HFF-Myc (cell line): Measurements from ENCODE around the gene FN1.

Experiments used
- DNase-seq: peaks from one replicate; pipeline ENCODE4 v3.0.0-alpha.2; 2011; ENCODE audit warnings: low read depth; ENCODE audit errors: extremely low read depth
- H3K4me3 ChIP-seq: replicated peaks from 2 replicates; pipeline ENCODE4 v1.5.1; 2011; ENCODE audit warnings: low read depth, mild to moderate bottlenecking, control low read depth, low read length
- CTCF ChIP-seq: IDR thresholded peaks from 2 replicates; pipeline ENCODE4 v1.5.1; 2012; ENCODE audit warnings: mild to moderate bottlenecking, low read depth, low read length, control low read depth; ENCODE audit errors: missing control alignments

Gene FN1

DNA sequence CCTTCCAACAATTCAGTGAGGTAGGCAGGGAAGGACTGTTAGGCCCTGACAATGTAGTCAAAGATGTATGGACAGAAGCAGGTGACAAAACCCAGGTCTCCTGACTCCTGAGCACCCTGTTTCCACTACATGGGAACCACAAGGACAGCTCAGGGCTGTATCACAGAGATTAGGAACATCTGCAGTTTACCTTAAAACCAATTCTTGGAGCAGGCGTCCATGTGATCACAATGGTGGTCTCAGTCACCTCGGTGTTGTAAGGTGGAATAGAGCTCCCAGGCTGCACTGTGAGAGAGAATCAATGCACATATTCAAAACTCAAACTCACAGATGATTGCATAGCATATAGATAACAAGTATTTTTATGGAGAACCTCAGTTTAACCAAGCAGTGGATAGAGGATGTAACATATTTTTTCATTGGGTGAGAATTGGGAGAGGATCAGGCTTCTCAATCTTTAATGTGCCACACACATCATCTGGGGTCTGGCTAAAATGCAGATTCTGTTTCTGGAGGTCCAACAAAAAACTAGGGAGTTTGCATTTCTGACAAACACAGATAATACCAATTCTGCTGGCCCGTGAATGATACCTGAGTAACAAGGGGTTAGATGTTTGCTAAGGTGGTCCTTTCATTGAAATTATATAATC, 36.7 kb downstream of the FN1 start:
- DNase-seq: no peak
- no peak overlapping the region for H3K4me3 ChIP-seq
- no peak for TF ChIP-seq CTCF

DNA sequence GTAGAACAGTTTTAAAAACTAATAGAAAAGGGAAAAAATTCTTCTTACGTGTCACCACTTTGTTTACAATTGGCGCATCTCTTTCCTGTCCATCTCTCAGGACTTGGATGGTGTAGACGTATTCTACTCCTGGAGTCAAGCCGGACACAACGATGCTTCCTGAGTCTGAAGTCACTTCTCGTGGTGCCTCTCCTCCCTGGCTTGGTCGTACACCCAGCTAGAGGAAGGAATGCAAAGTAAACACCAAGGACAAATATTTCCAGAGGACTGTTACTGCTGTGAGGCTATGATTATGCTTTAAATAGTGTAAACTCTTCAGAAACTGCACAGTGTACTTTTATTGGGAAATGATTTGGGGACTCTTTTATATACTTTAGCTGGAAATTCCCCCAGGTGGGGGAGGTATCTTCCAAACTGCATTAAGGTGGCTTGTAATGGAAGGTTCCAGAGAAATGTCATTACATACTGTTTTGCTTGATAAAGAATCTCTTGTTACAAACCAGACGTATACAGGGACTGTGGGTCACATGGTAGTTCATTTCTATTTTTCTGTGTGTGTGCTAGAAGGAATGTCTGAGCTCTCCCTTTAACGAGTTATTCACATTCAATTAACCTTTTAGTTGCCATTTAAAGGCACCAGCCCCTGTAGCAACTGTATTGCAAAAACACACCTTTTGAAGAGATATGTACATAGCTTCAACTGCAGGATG, 38.1 kb downstream of the FN1 start:
- no peak overlapping the region for H3K4me3 ChIP-seq
- no peak for DNase-seq
- TF ChIP-seq CTCF: no peak

DNA sequence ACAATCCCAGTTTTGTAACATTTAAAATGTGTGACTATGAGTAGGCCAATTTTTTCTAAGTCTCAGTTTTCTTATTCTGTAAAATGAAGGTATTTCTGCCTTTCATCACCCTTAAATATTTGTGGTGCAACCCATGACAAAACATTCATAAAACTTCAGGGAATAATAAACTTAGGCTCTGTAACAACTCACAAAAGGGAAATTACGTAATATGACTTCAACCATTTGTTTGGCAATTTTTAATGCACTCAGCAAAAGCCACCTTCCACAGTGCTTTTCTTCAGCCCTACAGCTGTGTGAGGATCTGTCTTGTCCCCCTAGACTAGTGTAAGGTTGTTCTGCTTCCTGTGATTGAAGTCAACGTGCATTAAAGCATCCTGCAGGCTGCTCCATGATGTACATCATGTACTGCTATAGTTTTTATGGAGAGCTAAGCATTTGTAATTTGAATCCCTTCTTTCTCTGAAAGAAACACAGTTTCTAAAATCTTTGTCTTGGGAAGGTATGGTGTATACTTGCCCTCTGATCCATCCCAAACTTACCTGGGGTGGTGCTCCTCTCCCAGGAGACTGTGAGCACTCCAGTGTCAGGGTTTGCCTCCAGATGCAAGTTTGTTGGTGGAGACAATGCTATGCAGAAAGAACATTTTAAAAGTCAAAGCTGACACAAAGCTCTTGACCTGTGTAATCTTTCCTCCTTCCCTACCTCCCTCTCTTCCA, 39.1 kb downstream of the FN1 start:
- no peak for TF ChIP-seq CTCF
- DNase-seq: peak; percentile 25
- H3K4me3 ChIP-seq: no peak overlapping the region

- no peak overlapping the region for H3K4me3 ChIP-seq
- no peak for DNase-seq
- TF ChIP-seq CTCF: no peak
Measured at GRCh38 chr2:215395687-215396460, 40.0 kb downstream of the FN1 start.

GRCh38 chr2:215394102-215394805, 41.6 kb downstream of the FN1 start:
- TF ChIP-seq CTCF: no peak
- H3K4me3 ChIP-seq: no peak overlapping the region
- no peak for DNase-seq

GRCh38 chr2:215392687-215393270, 43.1 kb downstream of the FN1 start:
- no peak overlapping the region for H3K4me3 ChIP-seq
- no peak for DNase-seq
- TF ChIP-seq CTCF: no peak
